ENCODE measurements around the gene BTBD9.
A peak's percentile ranks its signal among the peaks of the same experiment; 100 is the strongest.

The BTBD9 gene

GRCh38 chr6:38153076-38153797, 486.5 kb downstream of the BTBD9 start:
- Histone ChIP-seq H2AK5ac (ENCODE audit: low read length, severe bottlenecking) (no peak overlapping the region), H3K79me1 (replicated peaks; ENCODE audit: low read length, poor library complexity, severe bottlenecking) (peaks cover 52% of the 10 kb centered on the region), H2BK120ac (ENCODE audit: low read depth, low read length) (no peak overlapping the region), H3K27me3 (ENCODE audit: control insufficient read depth in 1 of 2, insufficient read depth in 1 of 2, low read length in 2 of 2) (no peaks in the 10 kb centered on the region), H3K23ac (ENCODE audit: low read length in 2 of 2) (no peak overlapping the region), H3K4me2 (ENCODE audit: low read length, poor library complexity, severe bottlenecking) (no peak overlapping the region), H3K36me3 (ENCODE audit: control insufficient read depth in 1 of 2, insufficient read depth in 2 of 2, low read depth in 1 of 2, low read length in 2 of 2) (peaks cover 40 to 51% of the 10 kb centered on the region in 2 experiments), H3K14ac (ENCODE audit: low read length in 2 of 2) (no peak overlapping the region), H2BK15ac (ENCODE audit: low read depth, poor library complexity, severe bottlenecking) (no peak overlapping the region), H3K4ac (ENCODE audit: low read depth in 1 of 2, low read length in 2 of 2) (no peak overlapping the region), H2BK5ac (ENCODE audit: low read depth, low read length, poor library complexity, severe bottlenecking) (no peak overlapping the region), H3K4me1 (ENCODE audit: control insufficient read depth, insufficient read depth, low read depth, low read length) (peaks cover 29% of the 10 kb centered on the region), H2AFZ (ENCODE audit: low read depth, low read length) (no peak overlapping the region), H3K9me3 (ENCODE audit: control insufficient read depth, low read length) (no peaks in the 10 kb centered on the region), H3K27ac (ENCODE audit: low read length, poor library complexity, severe bottlenecking) (no peak overlapping the region), H4K91ac (ENCODE audit: low read length) (no peak overlapping the region), H4K8ac (ENCODE audit: low read length) (no peak overlapping the region), H3K4me3 (ENCODE audit: insufficient read depth in 1 of 2, low read depth in 1 of 2, low read length in 2 of 2) (no peak overlapping the region), H3K9ac (ENCODE audit: low read length) (no peak overlapping the region), H2BK12ac (ENCODE audit: low read length in 2 of 2) (peak overlapping the region in 1 of 2 experiments; percentile 10), H3K18ac (ENCODE audit: low read depth in 1 of 2, low read length in 2 of 2) (no peak overlapping the region)
- 99% methylated on average over 21 of the region's 23 CpGs for WGBS
- no peak for DNase-seq

GRCh38 chr6:38152620-38153019, 487.1 kb downstream of the BTBD9 start:
- no peak overlapping the region for H2BK120ac ChIP-seq (ENCODE audit: low read depth, low read length)
- H2BK15ac ChIP-seq (ENCODE audit: low read depth, poor library complexity, severe bottlenecking), result no peak overlapping the region
- no peaks in the 10 kb centered on the region for H3K27me3 ChIP-seq (ENCODE audit: control insufficient read depth in 1 of 2, insufficient read depth in 1 of 2, low read length in 2 of 2)
- H3K36me3 ChIP-seq (ENCODE audit: control insufficient read depth in 1 of 2, insufficient read depth in 2 of 2, low read depth in 1 of 2, low read length in 2 of 2), result peaks cover 41 to 47% of the 10 kb centered on the region in 2 experiments
- no peak overlapping the region for H2BK12ac ChIP-seq (ENCODE audit: low read length in 2 of 2)
- H3K4ac ChIP-seq (ENCODE audit: low read depth in 1 of 2, low read length in 2 of 2), result no peak overlapping the region
- no peak overlapping the region for H3K23ac ChIP-seq (ENCODE audit: low read length in 2 of 2)
- no peak overlapping the region for H3K9ac ChIP-seq (ENCODE audit: low read length)
- H3K4me1 ChIP-seq (ENCODE audit: control insufficient read depth, insufficient read depth, low read depth, low read length), result peaks cover 29% of the 10 kb centered on the region
- no peak overlapping the region for H3K27ac ChIP-seq (ENCODE audit: low read length, poor library complexity, severe bottlenecking)
- no peak overlapping the region for H4K91ac ChIP-seq (ENCODE audit: low read length)
- 95% methylated on average over 4 of the region's 8 CpGs for WGBS
- H2BK5ac ChIP-seq (ENCODE audit: low read depth, low read length, poor library complexity, severe bottlenecking), result no peak overlapping the region
- H3K4me3 ChIP-seq (ENCODE audit: insufficient read depth in 1 of 2, low read depth in 1 of 2, low read length in 2 of 2), result no peak overlapping the region
- H2AFZ ChIP-seq (ENCODE audit: low read depth, low read length), result no peak overlapping the region
- H3K4me2 ChIP-seq (ENCODE audit: low read length, poor library complexity, severe bottlenecking), result no peak overlapping the region
- H2AK5ac ChIP-seq (ENCODE audit: low read length, severe bottlenecking), result no peak overlapping the region
- peaks cover 50% of the 10 kb centered on the region for H3K79me1 ChIP-seq (replicated peaks; ENCODE audit: low read length, poor library complexity, severe bottlenecking)
- DNase-seq, result no peak
- no peaks in the 10 kb centered on the region for H3K9me3 ChIP-seq (ENCODE audit: control insufficient read depth, low read length)
- H3K14ac ChIP-seq (ENCODE audit: low read length in 2 of 2), result no peak overlapping the region
- no peak overlapping the region for H3K18ac ChIP-seq (ENCODE audit: low read depth in 1 of 2, low read length in 2 of 2)
- no peak overlapping the region for H4K8ac ChIP-seq (ENCODE audit: low read length)

- no peak overlapping the region for H3K4ac ChIP-seq (ENCODE audit: low read depth in 1 of 2, low read length in 2 of 2)
- no peaks in the 10 kb centered on the region for H3K27me3 ChIP-seq (ENCODE audit: control insufficient read depth in 1 of 2, insufficient read depth in 1 of 2, low read length in 2 of 2)
- H2BK120ac ChIP-seq (ENCODE audit: low read depth, low read length), result no peak overlapping the region
- peaks cover 29% of the 10 kb centered on the region for H3K4me1 ChIP-seq (ENCODE audit: control insufficient read depth, insufficient read depth, low read depth, low read length)
- no peak overlapping the region for H2BK12ac ChIP-seq (ENCODE audit: low read length in 2 of 2)
- WGBS, result 97% methylated on average over 22 of the region's 22 CpGs
- H3K36me3 ChIP-seq (ENCODE audit: control insufficient read depth in 1 of 2, insufficient read depth in 2 of 2, low read depth in 1 of 2, low read length in 2 of 2), result peaks cover 40 to 42% of the 10 kb centered on the region in 2 experiments
- no peak overlapping the region for H2AK5ac ChIP-seq (ENCODE audit: low read length, severe bottlenecking)
- no peak overlapping the region for H3K27ac ChIP-seq (ENCODE audit: low read length, poor library complexity, severe bottlenecking)
- no peak for DNase-seq
- no peak overlapping the region for H3K4me3 ChIP-seq (ENCODE audit: insufficient read depth in 1 of 2, low read depth in 1 of 2, low read length in 2 of 2)
- no peak overlapping the region for H4K91ac ChIP-seq (ENCODE audit: low read length)
- no peaks in the 10 kb centered on the region for H3K9me3 ChIP-seq (ENCODE audit: control insufficient read depth, low read length)
- no peak overlapping the region for H3K23ac ChIP-seq (ENCODE audit: low read length in 2 of 2)
- no peak overlapping the region for H2BK5ac ChIP-seq (ENCODE audit: low read depth, low read length, poor library complexity, severe bottlenecking)
- H3K4me2 ChIP-seq (ENCODE audit: low read length, poor library complexity, severe bottlenecking), result no peak overlapping the region
- H3K14ac ChIP-seq (ENCODE audit: low read length in 2 of 2), result no peak overlapping the region
- peaks cover 45% of the 10 kb centered on the region for H3K79me1 ChIP-seq (replicated peaks; ENCODE audit: low read length, poor library complexity, severe bottlenecking)
- no peak overlapping the region for H3K18ac ChIP-seq (ENCODE audit: low read depth in 1 of 2, low read length in 2 of 2)
- no peak overlapping the region for H2AFZ ChIP-seq (ENCODE audit: low read depth, low read length)
- H2BK15ac ChIP-seq (ENCODE audit: low read depth, poor library complexity, severe bottlenecking), result no peak overlapping the region
- no peak overlapping the region for H4K8ac ChIP-seq (ENCODE audit: low read length)
- no peak overlapping the region for H3K9ac ChIP-seq (ENCODE audit: low read length)
These were observed 487.9 kb downstream of the BTBD9 start for GRCh38 chr6:38151580-38152500.

- Histone ChIP-seq H3K4me1 (ENCODE audit: control insufficient read depth, insufficient read depth, low read depth, low read length) (peaks cover 31% of the 10 kb centered on the region), H4K8ac (ENCODE audit: low read length) (no peak overlapping the region), H2BK120ac (ENCODE audit: low read depth, low read length) (no peak overlapping the region), H3K4me2 (ENCODE audit: low read length, poor library complexity, severe bottlenecking) (no peak overlapping the region), H4K91ac (ENCODE audit: low read length) (no peak overlapping the region), H2BK12ac (ENCODE audit: low read length in 2 of 2) (no peak overlapping the region), H3K27me3 (ENCODE audit: control insufficient read depth in 1 of 2, insufficient read depth in 1 of 2, low read length in 2 of 2) (no peaks in the 10 kb centered on the region), H3K9ac (ENCODE audit: low read length) (no peak overlapping the region), H3K4ac (ENCODE audit: low read depth in 1 of 2, low read length in 2 of 2) (no peak overlapping the region), H2BK15ac (ENCODE audit: low read depth, poor library complexity, severe bottlenecking) (no peak overlapping the region), H3K79me1 (replicated peaks; ENCODE audit: low read length, poor library complexity, severe bottlenecking) (peaks cover 47% of the 10 kb centered on the region), H3K23ac (ENCODE audit: low read length in 2 of 2) (no peak overlapping the region), H3K36me3 (ENCODE audit: control insufficient read depth in 1 of 2, insufficient read depth in 2 of 2, low read depth in 1 of 2, low read length in 2 of 2) (peaks cover 40 to 42% of the 10 kb centered on the region in 2 experiments), H2BK5ac (ENCODE audit: low read depth, low read length, poor library complexity, severe bottlenecking) (no peak overlapping the region), H3K9me3 (ENCODE audit: control insufficient read depth, low read length) (no peaks in the 10 kb centered on the region), H3K14ac (ENCODE audit: low read length in 2 of 2) (no peak overlapping the region), H3K18ac (ENCODE audit: low read depth in 1 of 2, low read length in 2 of 2) (no peak overlapping the region), H3K27ac (ENCODE audit: low read length, poor library complexity, severe bottlenecking) (no peak overlapping the region), H3K4me3 (ENCODE audit: insufficient read depth in 1 of 2, low read depth in 1 of 2, low read length in 2 of 2) (no peak overlapping the region), H2AFZ (ENCODE audit: low read depth, low read length) (no peak overlapping the region), H2AK5ac (ENCODE audit: low read length, severe bottlenecking) (no peak overlapping the region)
- no peak for DNase-seq
- WGBS, result 97% methylated on average over 11 of the region's 11 CpGs
These were observed 488.9 kb downstream of the BTBD9 start for GRCh38 chr6:38150681-38151296.

Data from mesenchymal stem cell (in vitro differentiated cells and primary cell).